K562 (cell line): ENCODE results near the gene GATA5. TPM values are rescaled to one million over a fixed set of nuclear protein-coding genes. Genes with fewer than 3 reads are reported as not detected.
A peak's percentile ranks its signal among the peaks of the same experiment; 100 is the strongest.

Experiments
- ATF7 ChIP-seq: fragments of 450-650 bp; IDR thresholded peaks from 2 replicates; pipeline ENCODE4 v1.7.1; 2014; ENCODE audit warnings: mild to moderate bottlenecking, moderate library complexity
- BHLHE40 ChIP-seq: IDR thresholded peaks from 2 replicates; pipeline ENCODE4 v1.6.1; 2011; ENCODE audit warnings: low read length, improper control_type of control experiment
- CCNT2 ChIP-seq: IDR thresholded peaks from 2 replicates; pipeline ENCODE4 v1.6.1; 2011; ENCODE audit warnings: borderline replicate concordance, low read depth, mild to moderate bottlenecking, moderate library complexity, mixed read lengths, low read length; ENCODE audit not compliant: insufficient read length; ENCODE audit errors: extremely low read depth
- CREM ChIP-seq: IDR thresholded peaks from 2 replicates; pipeline ENCODE4 v1.6.1; 2014; ENCODE audit warnings: antibody characterized with exemption, low read depth
- DPF2 ChIP-seq: fragments of 450-650 bp; IDR thresholded peaks from 2 replicates; pipeline ENCODE4 v1.6.1; 2016
- ELF4 ChIP-seq: fragments of 450-650 bp; formaldehyde crosslinking; IDR thresholded peaks from 2 replicates; pipeline ENCODE4 v1.4.0; 2022; ENCODE audit warnings: missing genetic modification characterization
- EP300 ChIP-seq: IDR thresholded peaks from 2 replicates; pipeline ENCODE4 v1.6.1; 2012; ENCODE audit warnings: low read length, improper control_type of control experiment
- FOSL1 ChIP-seq: fragments of 200-800 bp; sonication (Bioruptor generic); conservative IDR thresholded peaks from 2 replicates; pipeline ENCODE4 v1.6.1; 2016; ENCODE audit warnings: missing genetic modification characterization, missing compliant biosample characterization
- HCFC1 ChIP-seq: IDR thresholded peaks from 2 replicates; pipeline ENCODE4 v1.6.1; 2012; ENCODE audit warnings: low read depth, low read length, improper control_type of control experiment
- JUN ChIP-seq, 2 experiments: sonication (generic) in 1 of 2; formaldehyde crosslinking in 1 of 2; IDR thresholded peaks; 2 replicates each; pipeline versions ENCODE4 v1.6.1 to v1.8.0; 2012 to 2022; ENCODE audit warnings: borderline replicate concordance in 2 of 2, mild to moderate bottlenecking in 2 of 2, improper control_type of control experiment in 1 of 2, low read depth in 1 of 2, low read length in 1 of 2, missing genetic modification reagents in 1 of 2
- MBD2 ChIP-seq: sonication (generic); IDR thresholded peaks from 2 replicates; pipeline ENCODE4 v1.6.1; 2016; ENCODE audit warnings: low read depth, borderline replicate concordance
- POLR2B ChIP-seq: fragments of 450-650 bp; IDR thresholded peaks from 2 replicates; pipeline ENCODE4 v1.6.1; 2018; ENCODE audit warnings: low read depth; ENCODE audit not compliant: partially characterized antibody
- SMC3 ChIP-seq: conservative IDR thresholded peaks from 2 replicates; pipeline ENCODE4 v1.6.1; 2011; ENCODE audit warnings: low read depth, low read length, improper control_type of control experiment; ENCODE audit not compliant: insufficient read depth
- SP1 ChIP-seq: sonication (generic); formaldehyde crosslinking; IDR thresholded peaks from 2 replicates; pipeline ENCODE4 v1.8.1; 2022; ENCODE audit warnings: mild to moderate bottlenecking, missing genetic modification reagents
- TAF1 ChIP-seq: IDR thresholded peaks from 2 replicates; pipeline ENCODE4 v1.6.1; 2011; ENCODE audit warnings: mild to moderate bottlenecking, low read length, moderate library complexity; ENCODE audit not compliant: insufficient read depth, control insufficient read depth, severe bottlenecking; ENCODE audit errors: extremely low read depth
- TCF7 ChIP-seq: sonication (generic); IDR thresholded peaks from 2 replicates; pipeline ENCODE4 v1.6.1; 2016; ENCODE audit warnings: antibody characterized with exemption, borderline replicate concordance
- polyA plus RNA-seq, 8 experiments: library from polyadenylated mRNA; depleted of rRNA in 4 of 8; stranded (reverse) in 5 of 8; unstranded in 3 of 8; fragments of >200 nt; fragmentation: Nextera tagmentation in 2 of 8; fragmentation: Illumina TruSeq in 1 of 8; extraction: Ambion mirVana in 2 of 8; extraction: Trizol in 1 of 8; gene quantifications; 2 replicates each; pipeline versions ENCODE4 v1.2.1 to v1.2.3, GENCODE V29; 2011 to 2014; ENCODE audit warnings: inconsistent platforms in 1 of 8, missing spikeins in 1 of 8
- total RNA-seq, 7 experiments: library from RNA; depleted of rRNA in 6 of 7; stranded (reverse); fragments of >200 nt in 6 of 7; fragmentation: Illumina TruSeq in 2 of 7; extraction: Trizol in 2 of 7; gene quantifications; 2 replicates each; pipeline versions ENCODE4 v1.2.1 to v1.2.3, GENCODE V29; 2011 to 2021; ENCODE audit warnings: low replicate concordance in 1 of 7
- TF ChIP-seq, protein P1 (sequence below): fragments of 450-650 bp; IDR thresholded peaks from 2 replicates; pipeline ENCODE4 v1.6.1; 2018; ENCODE audit not compliant: partially characterized antibody
- TF ChIP-seq, protein P2 (sequence below): fragments of 250-450 bp; sonication (Bioruptor Pico); IDR thresholded peaks from 2 replicates; pipeline ENCODE4 v1.8.0; 2022; ENCODE audit warnings: inconsistent platforms, mild to moderate bottlenecking, moderate library complexity, borderline replicate concordance
- TF ChIP-seq, protein P3 (sequence below): sonication (generic); formaldehyde crosslinking; IDR thresholded peaks from 2 replicates; pipeline ENCODE4 v1.8.1; 2023; ENCODE audit warnings: mild to moderate bottlenecking, missing genetic modification reagents, moderate library complexity
- TF ChIP-seq, protein P4 (sequence below): fragments of 450-650 bp; IDR thresholded peaks from 2 replicates; pipeline ENCODE4 v1.6.1; 2016

GATA5 gene
- total and polyA plus RNA-seq, 9 of the 15 experiments (the other 6 are each of a cell fraction or from before 2014, with no cell fraction given), result 0.09 to 0.57 (median 0.20) TPM; not detected in 3

DNA sequence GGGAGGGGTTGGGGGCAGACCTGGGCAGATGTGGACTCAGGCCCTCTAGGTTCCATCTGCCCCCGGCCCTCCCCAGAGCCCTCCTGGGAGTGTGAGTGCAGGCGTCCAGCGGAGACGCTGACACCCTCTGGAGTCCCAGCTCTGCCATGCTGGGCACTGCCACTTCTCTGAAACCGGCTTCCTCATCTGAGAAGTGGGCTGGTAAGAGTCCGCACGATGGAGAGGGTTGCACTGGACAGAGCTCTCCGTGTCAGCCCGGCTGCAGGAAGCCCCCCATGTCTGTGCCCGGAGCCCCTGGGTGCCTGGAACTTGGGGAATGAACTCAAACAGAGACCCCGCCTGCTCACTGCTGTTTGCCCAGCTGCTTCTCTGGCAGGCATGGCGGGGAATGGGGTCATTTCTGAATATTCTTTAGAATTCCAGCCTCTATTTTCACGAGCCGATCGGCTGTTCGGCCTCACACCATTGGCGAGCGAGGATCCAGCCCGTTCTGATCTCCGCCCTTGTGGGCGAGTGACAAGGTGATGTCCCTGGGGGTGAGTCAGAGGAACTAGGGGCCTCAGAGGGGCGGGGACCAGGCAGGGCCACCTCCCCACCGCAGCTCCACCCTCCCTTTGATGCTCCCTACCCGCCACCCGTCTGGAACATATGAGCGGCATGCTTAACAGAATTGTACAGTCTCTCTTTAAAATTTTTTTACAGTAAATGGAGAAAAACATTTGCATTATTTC, 47.8 kb upstream of the GATA5 start (continued):
- TF ChIP-seq, protein P1, sequence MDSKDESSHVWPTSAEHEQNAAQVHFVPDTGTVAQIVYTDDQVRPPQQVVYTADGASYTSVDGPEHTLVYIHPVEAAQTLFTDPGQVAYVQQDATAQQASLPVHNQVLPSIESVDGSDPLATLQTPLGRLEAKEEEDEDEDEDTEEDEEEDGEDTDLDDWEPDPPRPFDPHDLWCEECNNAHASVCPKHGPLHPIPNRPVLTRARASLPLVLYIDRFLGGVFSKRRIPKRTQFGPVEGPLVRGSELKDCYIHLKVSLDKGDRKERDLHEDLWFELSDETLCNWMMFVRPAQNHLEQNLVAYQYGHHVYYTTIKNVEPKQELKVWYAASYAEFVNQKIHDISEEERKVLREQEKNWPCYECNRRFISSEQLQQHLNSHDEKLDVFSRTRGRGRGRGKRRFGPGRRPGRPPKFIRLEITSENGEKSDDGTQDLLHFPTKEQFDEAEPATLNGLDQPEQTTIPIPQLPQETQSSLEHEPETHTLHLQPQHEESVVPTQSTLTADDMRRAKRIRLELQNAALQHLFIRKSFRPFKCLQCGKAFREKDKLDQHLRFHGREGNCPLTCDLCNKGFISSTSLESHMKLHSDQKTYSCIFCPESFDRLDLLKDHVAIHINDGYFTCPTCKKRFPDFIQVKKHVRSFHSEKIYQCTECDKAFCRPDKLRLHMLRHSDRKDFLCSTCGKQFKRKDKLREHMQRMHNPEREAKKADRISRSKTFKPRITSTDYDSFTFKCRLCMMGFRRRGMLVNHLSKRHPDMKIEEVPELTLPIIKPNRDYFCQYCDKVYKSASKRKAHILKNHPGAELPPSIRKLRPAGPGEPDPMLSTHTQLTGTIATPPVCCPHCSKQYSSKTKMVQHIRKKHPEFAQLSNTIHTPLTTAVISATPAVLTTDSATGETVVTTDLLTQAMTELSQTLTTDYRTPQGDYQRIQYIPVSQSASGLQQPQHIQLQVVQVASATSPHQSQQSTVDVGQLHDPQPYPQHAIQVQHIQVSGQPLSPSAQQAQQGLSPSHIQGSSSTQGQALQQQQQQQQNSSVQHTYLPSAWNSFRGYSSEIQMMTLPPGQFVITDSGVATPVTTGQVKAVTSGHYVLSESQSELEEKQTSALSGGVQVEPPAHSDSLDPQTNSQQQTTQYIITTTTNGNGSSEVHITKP, result no peak
- peak; percentile 72 for TF ChIP-seq ATF7
- peak; percentile 56; the same call in 1 of the 2 replicates for TF ChIP-seq DPF2
- TF ChIP-seq MBD2, result peak; percentile 38; the same call in 1 of the 2 replicates
- TF ChIP-seq, protein P2, sequence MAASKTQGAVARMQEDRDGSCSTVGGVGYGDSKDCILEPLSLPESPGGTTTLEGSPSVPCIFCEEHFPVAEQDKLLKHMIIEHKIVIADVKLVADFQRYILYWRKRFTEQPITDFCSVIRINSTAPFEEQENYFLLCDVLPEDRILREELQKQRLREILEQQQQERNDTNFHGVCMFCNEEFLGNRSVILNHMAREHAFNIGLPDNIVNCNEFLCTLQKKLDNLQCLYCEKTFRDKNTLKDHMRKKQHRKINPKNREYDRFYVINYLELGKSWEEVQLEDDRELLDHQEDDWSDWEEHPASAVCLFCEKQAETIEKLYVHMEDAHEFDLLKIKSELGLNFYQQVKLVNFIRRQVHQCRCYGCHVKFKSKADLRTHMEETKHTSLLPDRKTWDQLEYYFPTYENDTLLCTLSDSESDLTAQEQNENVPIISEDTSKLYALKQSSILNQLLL (CRISPR knock-in tag), result no peak
- TF ChIP-seq POLR2B, result peak; percentile 76
- TF ChIP-seq, protein P3, sequence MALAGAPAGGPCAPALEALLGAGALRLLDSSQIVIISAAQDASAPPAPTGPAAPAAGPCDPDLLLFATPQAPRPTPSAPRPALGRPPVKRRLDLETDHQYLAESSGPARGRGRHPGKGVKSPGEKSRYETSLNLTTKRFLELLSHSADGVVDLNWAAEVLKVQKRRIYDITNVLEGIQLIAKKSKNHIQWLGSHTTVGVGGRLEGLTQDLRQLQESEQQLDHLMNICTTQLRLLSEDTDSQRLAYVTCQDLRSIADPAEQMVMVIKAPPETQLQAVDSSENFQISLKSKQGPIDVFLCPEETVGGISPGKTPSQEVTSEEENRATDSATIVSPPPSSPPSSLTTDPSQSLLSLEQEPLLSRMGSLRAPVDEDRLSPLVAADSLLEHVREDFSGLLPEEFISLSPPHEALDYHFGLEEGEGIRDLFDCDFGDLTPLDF, result peak; percentile 62; the same call in 1 of the 2 replicates
- 0 out of 2 replicates have a peak, but pooled peaks have one; percentile 5 for TF ChIP-seq SMC3
- TF ChIP-seq, protein P4, sequence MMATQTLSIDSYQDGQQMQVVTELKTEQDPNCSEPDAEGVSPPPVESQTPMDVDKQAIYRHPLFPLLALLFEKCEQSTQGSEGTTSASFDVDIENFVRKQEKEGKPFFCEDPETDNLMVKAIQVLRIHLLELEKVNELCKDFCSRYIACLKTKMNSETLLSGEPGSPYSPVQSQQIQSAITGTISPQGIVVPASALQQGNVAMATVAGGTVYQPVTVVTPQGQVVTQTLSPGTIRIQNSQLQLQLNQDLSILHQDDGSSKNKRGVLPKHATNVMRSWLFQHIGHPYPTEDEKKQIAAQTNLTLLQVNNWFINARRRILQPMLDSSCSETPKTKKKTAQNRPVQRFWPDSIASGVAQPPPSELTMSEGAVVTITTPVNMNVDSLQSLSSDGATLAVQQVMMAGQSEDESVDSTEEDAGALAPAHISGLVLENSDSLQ, result peak; percentile 84
- peak; percentile 40; the same call in 1 of the 2 replicates for TF ChIP-seq SP1 (CRISPR knock-in tag)
- peak; percentile 79; the same call in 1 of the 2 replicates for TF ChIP-seq TCF7
- 0 out of 2 replicates have a peak, but pooled peaks have one; percentile 32 for TF ChIP-seq EP300
- TF ChIP-seq CREM, result peak; percentile 49; the same call in 1 of the 2 replicates
- TF ChIP-seq FOSL1 (tag), result peak; percentile 91
- no peak for TF ChIP-seq CCNT2
- peak; percentile 15; the same call in 1 of the 2 replicates for TF ChIP-seq HCFC1
- TF ChIP-seq JUN (IDR thresholded peaks at IDR 0.05; ENCODE audit: borderline replicate concordance, low read depth, low read length), result peak; percentile 79
- no peak for TF ChIP-seq JUN (CRISPR knock-in tag; IDR thresholded peaks at IDR 0.05; ENCODE audit: borderline replicate concordance)
- peak; percentile 39 for TF ChIP-seq BHLHE40
- peak; percentile 60 for TF ChIP-seq TAF1
- no peak for TF ChIP-seq ELF4 (CRISPR knock-in tag)
